ENCODE data around the gene BDH1.

Gene BDH1

DNA sequence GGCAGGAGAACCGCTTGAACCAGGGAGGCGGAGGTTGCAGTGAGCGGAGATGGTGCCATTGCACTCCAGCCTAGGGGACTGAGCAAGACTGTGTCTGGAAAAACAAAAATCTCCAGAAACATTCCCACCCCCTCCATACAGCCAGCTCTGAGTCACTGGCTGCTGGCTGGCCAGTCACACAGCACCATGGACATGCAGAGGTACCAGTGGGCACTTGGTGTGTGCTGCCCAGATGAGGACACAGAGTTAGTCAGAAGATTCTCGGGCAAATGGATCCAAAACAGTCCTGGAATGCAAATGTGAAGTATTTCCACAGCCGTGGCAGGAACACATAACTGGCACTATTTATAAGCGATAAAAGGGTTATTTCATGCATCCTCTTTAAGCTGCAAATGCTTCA lies 44.6 kb downstream of the BDH1 start:
- Histone ChIP-seq H3K4me1 (peaks cover 11% of the 10 kb centered on the region), H3K4me3 (ENCODE audit: low read depth, low read length) (no peak overlapping the region), H3K27me3 (no peaks in the 10 kb centered on the region), H3K9me3 (no peaks in the 10 kb centered on the region), H3K36me3 (peaks cover 4% of the 10 kb centered on the region; the same call in 1 of the 2 replicates)
- TF ChIP-seq, protein P1, sequence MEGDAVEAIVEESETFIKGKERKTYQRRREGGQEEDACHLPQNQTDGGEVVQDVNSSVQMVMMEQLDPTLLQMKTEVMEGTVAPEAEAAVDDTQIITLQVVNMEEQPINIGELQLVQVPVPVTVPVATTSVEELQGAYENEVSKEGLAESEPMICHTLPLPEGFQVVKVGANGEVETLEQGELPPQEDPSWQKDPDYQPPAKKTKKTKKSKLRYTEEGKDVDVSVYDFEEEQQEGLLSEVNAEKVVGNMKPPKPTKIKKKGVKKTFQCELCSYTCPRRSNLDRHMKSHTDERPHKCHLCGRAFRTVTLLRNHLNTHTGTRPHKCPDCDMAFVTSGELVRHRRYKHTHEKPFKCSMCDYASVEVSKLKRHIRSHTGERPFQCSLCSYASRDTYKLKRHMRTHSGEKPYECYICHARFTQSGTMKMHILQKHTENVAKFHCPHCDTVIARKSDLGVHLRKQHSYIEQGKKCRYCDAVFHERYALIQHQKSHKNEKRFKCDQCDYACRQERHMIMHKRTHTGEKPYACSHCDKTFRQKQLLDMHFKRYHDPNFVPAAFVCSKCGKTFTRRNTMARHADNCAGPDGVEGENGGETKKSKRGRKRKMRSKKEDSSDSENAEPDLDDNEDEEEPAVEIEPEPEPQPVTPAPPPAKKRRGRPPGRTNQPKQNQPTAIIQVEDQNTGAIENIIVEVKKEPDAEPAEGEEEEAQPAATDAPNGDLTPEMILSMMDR (IDR thresholded peaks at IDR 0.05; ENCODE audit: low read depth, low read length) = no peak
- DNase-seq = no peak

GRCh38 chr3:197510642-197511018 lies 45.1 kb downstream of the BDH1 start:
- H3K27me3 ChIP-seq = no peaks in the 10 kb centered on the region
- DNase-seq = no peak
- peaks cover 4% of the 10 kb centered on the region; the same call in 1 of the 2 replicates for H3K36me3 ChIP-seq
- peaks cover 16% of the 10 kb centered on the region for H3K4me1 ChIP-seq
- TF ChIP-seq, protein P1 (IDR thresholded peaks at IDR 0.05; ENCODE audit: low read depth, low read length) = no peak
- no peak overlapping the region for H3K4me3 ChIP-seq (ENCODE audit: low read depth, low read length)
- no peaks in the 10 kb centered on the region for H3K9me3 ChIP-seq

GRCh38 chr3:197508924-197509775 lies 46.6 kb downstream of the BDH1 start:
- DNase-seq = no peak
- H3K9me3 ChIP-seq = no peaks in the 10 kb centered on the region
- H3K27me3 ChIP-seq = no peaks in the 10 kb centered on the region
- TF ChIP-seq, protein P1 (IDR thresholded peaks at IDR 0.05; ENCODE audit: low read depth, low read length) = no peak
- H3K36me3 ChIP-seq = peaks cover 4% of the 10 kb centered on the region; the same call in 1 of the 2 replicates
- peak overlapping the region; percentile 49; the same call in 1 of the 2 replicates for H3K4me3 ChIP-seq (ENCODE audit: low read depth, low read length)
- peaks cover 31% of the 10 kb centered on the region for H3K4me1 ChIP-seq

DNA sequence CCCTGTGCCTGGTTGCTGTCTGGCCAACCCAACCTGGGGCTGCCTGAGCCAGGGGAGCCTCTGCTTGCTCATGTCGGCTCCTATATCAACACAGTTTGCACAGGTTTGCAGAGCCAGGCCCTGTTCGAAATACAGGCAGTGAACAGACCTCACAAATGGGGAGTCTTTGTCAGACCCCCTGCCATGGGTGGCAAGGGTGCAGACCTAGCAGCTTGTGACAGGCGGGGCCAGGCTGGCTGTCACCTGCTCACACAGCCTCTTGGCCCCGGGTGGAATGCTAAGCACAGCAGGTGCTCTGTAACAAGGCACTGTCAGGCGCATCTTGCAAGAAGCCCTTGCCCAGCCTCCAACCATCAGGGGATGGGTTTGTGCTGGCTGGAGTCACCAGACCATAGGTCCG lies 47.3 kb downstream of the BDH1 start:
- no peak overlapping the region for H3K4me3 ChIP-seq (ENCODE audit: low read depth, low read length)
- H3K4me1 ChIP-seq = peaks cover 38% of the 10 kb centered on the region
- DNase-seq = no peak
- peaks cover 4% of the 10 kb centered on the region; the same call in 1 of the 2 replicates for H3K36me3 ChIP-seq
- H3K27me3 ChIP-seq = no peaks in the 10 kb centered on the region
- no peaks in the 10 kb centered on the region for H3K9me3 ChIP-seq
- TF ChIP-seq, protein P1 (IDR thresholded peaks at IDR 0.05; ENCODE audit: low read depth, low read length) = no peak

- DNase-seq = no peak
- no peak overlapping the region for H3K4me3 ChIP-seq (ENCODE audit: low read depth, low read length)
- no peaks in the 10 kb centered on the region for H3K27me3 ChIP-seq
- TF ChIP-seq, protein P1 (IDR thresholded peaks at IDR 0.05; ENCODE audit: low read depth, low read length) = no peak
- no peaks in the 10 kb centered on the region for H3K9me3 ChIP-seq
- H3K4me1 ChIP-seq = peaks cover 39% of the 10 kb centered on the region
- H3K36me3 ChIP-seq = peaks cover 4% of the 10 kb centered on the region; the same call in 1 of the 2 replicates
Measured at GRCh38 chr3:197508051-197508451, 47.7 kb downstream of the BDH1 start.

- H3K4me1 ChIP-seq = peaks cover 39% of the 10 kb centered on the region
- DNase-seq = no peak
- peaks cover 4% of the 10 kb centered on the region; the same call in 1 of the 2 replicates for H3K36me3 ChIP-seq
- no peaks in the 10 kb centered on the region for H3K27me3 ChIP-seq
- no peak overlapping the region for H3K4me3 ChIP-seq (ENCODE audit: low read depth, low read length)
- TF ChIP-seq, protein P1 (IDR thresholded peaks at IDR 0.05; ENCODE audit: low read depth, low read length) = no peak
- H3K9me3 ChIP-seq = no peaks in the 10 kb centered on the region
Measured at GRCh38 chr3:197507541-197507940, 48.2 kb downstream of the BDH1 start.
